ENCODE results near the gene NHEJ1. TPM values are rescaled to one million over a fixed set of nuclear protein-coding genes. Genes with fewer than 3 reads are reported as not detected.

Gene NHEJ1
- 17.7 TPM for total RNA-seq

- peak; percentile 97 to 98 for DNase-seq (ENCODE audit: extremely low spot score in 2 of 2)
- Histone ChIP-seq H3K4me1 (peaks cover 20% of the 10 kb centered on the region), H3K36me3 (peaks cover 0 to 12% of the 10 kb centered on the region in 2 donors), H3K4me3 (peak within 1 kb of the TSS; percentile 63 to 65), H3K9me3 (no peaks in the 10 kb centered on the region), H3K27me3 (no peaks in the 10 kb centered on the region), H3K27ac (peak within 1 kb of the TSS; percentile 96)
- intact Hi-C loops (cut with DNase I): loop anchor here (10.0 kb wide), 1 partner anchor 224 kb away; the partner anchor contains the start of gene DNPEP
- TF ChIP-seq POLR2A (IDR thresholded peaks at IDR 0.05) (peak in 1 of 2 donors; percentile 46), CTCF (IDR thresholded peaks at IDR 0.05) (peak; percentile 93 to 100 (median 97)), POLR2AphosphoS5 (IDR thresholded peaks at IDR 0.05; ENCODE audit: insufficient read depth in 1 of 2, low read depth in 1 of 2) (peak; percentile 25 to 93)
Measured at GRCh38 chr2:219160186-219161017, at the start of gene NHEJ1. Gene NHEJ1, minus strand, starts transcription at chr2:219160815. Its CDS starts 2,453 bp downstream, at chr2:219158362.

- intact Hi-C loops (cut with DNase I): no loop called here
- no peaks in the 10 kb centered on the region for H3K9me3 ChIP-seq
- H3K27me3 ChIP-seq: no peaks in the 10 kb centered on the region
- peak in 1 of 2 donors; percentile 82 for DNase-seq (ENCODE audit: extremely low spot score in 2 of 2)
- peaks cover 22% of the 10 kb centered on the region for H3K4me1 ChIP-seq
- TF ChIP-seq POLR2AphosphoS5 (IDR thresholded peaks at IDR 0.05; ENCODE audit: insufficient read depth in 1 of 2, low read depth in 1 of 2) (no peak), CTCF (IDR thresholded peaks at IDR 0.05) (no peak), POLR2A (IDR thresholded peaks at IDR 0.05) (no peak)
- H3K36me3 ChIP-seq: peaks cover 0 to 36% of the 10 kb centered on the region in 2 donors
- H3K27ac ChIP-seq: no peak overlapping the region
- H3K4me3 ChIP-seq: no peak overlapping the region
Measured at GRCh38 chr2:219209236-219210195, 48.9 kb upstream of the NHEJ1 start.

- intact Hi-C loops (cut with DNase I): no loop called here
- Histone ChIP-seq H3K4me1 (peaks cover 22% of the 10 kb centered on the region), H3K27me3 (no peaks in the 10 kb centered on the region), H3K4me3 (peak overlapping the region; percentile 63 to 79), H3K36me3 (peaks cover 0 to 23% of the 10 kb centered on the region in 2 donors), H3K27ac (peak overlapping the region; percentile 97), H3K9me3 (no peaks in the 10 kb centered on the region)
- peak in 1 of 2 donors; percentile 89 for DNase-seq (ENCODE audit: extremely low spot score in 2 of 2)
- TF ChIP-seq POLR2A (IDR thresholded peaks at IDR 0.05) (no peak), CTCF (IDR thresholded peaks at IDR 0.05) (no peak), POLR2AphosphoS5 (IDR thresholded peaks at IDR 0.05; ENCODE audit: insufficient read depth in 1 of 2, low read depth in 1 of 2) (no peak)
Measured at GRCh38 chr2:219207884-219208740, 47.5 kb upstream of the NHEJ1 start.

GRCh38 chr2:219207134-219207883 is 46.7 kb upstream of the NHEJ1 start:
- intact Hi-C loops (cut with DNase I): no loop called here
- TF ChIP-seq CTCF (IDR thresholded peaks at IDR 0.05) (no peak), POLR2A (IDR thresholded peaks at IDR 0.05) (no peak), POLR2AphosphoS5 (IDR thresholded peaks at IDR 0.05; ENCODE audit: insufficient read depth in 1 of 2, low read depth in 1 of 2) (no peak)

More at GRCh38 chr2:219207134-219207883, 46.7 kb upstream of the NHEJ1 start:
- Histone ChIP-seq H3K9me3 (no peaks in the 10 kb centered on the region), H3K27me3 (no peaks in the 10 kb centered on the region), H3K36me3 (peaks cover 0 to 14% of the 10 kb centered on the region in 2 donors), H3K4me3 (peak overlapping the region; percentile 63 to 79), H3K27ac (peak overlapping the region; percentile 97), H3K4me1 (peaks cover 22% of the 10 kb centered on the region)
- DNase-seq (ENCODE audit: extremely low spot score in 2 of 2): no peak

Data from vagina (tissue), 2 donors.